Measurements from ENCODE around the gene CADPS2.
"Not testable (repeated sequence)": the region's sequence is repeated elsewhere in the genome, so short reads cannot be mapped to it uniquely, and the experiment has no call there.

The CADPS2 gene

DNA sequence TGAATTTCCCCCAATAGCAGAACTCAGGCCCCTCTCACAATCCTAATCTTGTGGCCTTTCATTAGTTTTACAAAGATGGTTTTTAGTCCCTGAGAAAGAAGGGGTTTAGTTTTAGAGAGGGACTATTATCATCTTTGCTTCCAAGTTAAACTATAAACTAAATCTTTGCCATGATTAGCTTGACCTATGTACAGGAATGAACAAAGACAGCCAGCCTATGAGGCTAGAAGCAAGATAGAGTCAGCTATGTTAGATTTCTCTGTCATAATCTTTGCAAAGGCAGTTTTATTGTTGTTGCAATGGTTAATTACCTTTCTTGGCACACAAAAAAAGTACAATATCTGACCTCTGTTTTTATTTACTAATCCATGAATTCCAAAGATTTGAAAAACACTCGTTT lies 206.4 kb downstream of the CADPS2 start:
- no peak overlapping the region for H3K4me3 ChIP-seq (ENCODE audit: low read depth in 1 of 2, low read length in 1 of 2)

DNA sequence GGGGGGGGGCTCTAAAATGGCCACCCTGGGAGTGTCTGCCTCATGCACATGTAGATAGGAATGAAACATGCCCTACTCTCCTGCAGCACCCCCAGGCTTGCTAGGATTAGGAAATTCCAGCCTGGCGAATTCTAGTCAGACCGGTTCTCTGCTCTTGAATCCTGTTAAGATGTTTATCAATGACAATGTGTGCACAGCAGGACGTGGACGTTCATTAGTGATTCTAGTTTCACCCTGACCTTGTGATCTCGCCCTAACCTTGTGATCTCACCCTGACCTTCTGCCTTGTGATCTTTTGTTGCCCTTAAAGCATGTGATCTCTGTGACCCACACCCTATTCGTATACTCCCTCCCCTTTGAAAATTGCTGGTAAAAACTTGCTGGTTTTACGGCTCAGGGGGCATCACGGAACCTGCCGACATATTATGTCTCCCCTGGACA lies 207.0 kb downstream of the CADPS2 start:
- not testable (repeated sequence) for H3K27me3 ChIP-seq; H3K4me3 ChIP-seq (ENCODE audit: low read depth in 1 of 2, low read length in 1 of 2); H3K27ac ChIP-seq

More for the DNA sequence above, 206.4 kb downstream of the CADPS2 start:
- no peaks in the 10 kb centered on the region for H3K4me1 ChIP-seq (ENCODE audit: control insufficient read depth in 1 of 2, insufficient read depth in 1 of 2, low read depth in 1 of 2, low read length in 1 of 2)
- TF ChIP-seq, protein P1, sequence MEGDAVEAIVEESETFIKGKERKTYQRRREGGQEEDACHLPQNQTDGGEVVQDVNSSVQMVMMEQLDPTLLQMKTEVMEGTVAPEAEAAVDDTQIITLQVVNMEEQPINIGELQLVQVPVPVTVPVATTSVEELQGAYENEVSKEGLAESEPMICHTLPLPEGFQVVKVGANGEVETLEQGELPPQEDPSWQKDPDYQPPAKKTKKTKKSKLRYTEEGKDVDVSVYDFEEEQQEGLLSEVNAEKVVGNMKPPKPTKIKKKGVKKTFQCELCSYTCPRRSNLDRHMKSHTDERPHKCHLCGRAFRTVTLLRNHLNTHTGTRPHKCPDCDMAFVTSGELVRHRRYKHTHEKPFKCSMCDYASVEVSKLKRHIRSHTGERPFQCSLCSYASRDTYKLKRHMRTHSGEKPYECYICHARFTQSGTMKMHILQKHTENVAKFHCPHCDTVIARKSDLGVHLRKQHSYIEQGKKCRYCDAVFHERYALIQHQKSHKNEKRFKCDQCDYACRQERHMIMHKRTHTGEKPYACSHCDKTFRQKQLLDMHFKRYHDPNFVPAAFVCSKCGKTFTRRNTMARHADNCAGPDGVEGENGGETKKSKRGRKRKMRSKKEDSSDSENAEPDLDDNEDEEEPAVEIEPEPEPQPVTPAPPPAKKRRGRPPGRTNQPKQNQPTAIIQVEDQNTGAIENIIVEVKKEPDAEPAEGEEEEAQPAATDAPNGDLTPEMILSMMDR (IDR thresholded peaks at IDR 0.05), result no peak
- no peaks in the 10 kb centered on the region for H3K27me3 ChIP-seq
- H3K36me3 ChIP-seq, result no peaks in the 10 kb centered on the region
- no peak overlapping the region for H3K27ac ChIP-seq
- H3K9me3 ChIP-seq, result no peaks in the 10 kb centered on the region

DNA sequence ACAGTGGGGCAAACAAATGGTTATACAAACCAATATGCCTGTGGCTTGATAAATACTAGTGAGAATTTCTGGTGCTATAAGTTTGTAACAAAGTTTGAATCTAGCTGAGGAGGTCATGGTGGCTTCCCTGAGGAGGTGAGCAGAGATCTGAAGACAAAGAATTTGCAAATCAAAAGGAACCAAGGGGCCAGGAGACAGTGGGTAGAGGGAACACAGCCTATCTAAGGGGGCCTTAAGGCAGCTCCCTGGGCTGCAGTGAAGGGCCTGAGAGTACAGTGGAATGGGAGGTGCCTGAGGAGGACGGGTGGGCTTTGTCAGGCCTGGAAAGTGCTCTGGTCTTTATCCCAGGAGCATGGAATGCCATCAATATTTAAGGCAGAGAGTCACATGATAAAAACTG lies 209.1 kb downstream of the CADPS2 start:
- Histone ChIP-seq H3K9me3 (no peaks in the 10 kb centered on the region), H3K27ac (no peak overlapping the region), H3K4me1 (ENCODE audit: control insufficient read depth in 1 of 2, insufficient read depth in 1 of 2, low read depth in 1 of 2, low read length in 1 of 2) (no peaks in the 10 kb centered on the region), H3K4me3 (ENCODE audit: low read depth in 1 of 2, low read length in 1 of 2) (no peak overlapping the region), H3K27me3 (no peaks in the 10 kb centered on the region), H3K36me3 (no peaks in the 10 kb centered on the region)
- TF ChIP-seq, protein P1 (IDR thresholded peaks at IDR 0.05), result no peak

More for the DNA sequence above, 207.0 kb downstream of the CADPS2 start:
- H3K9me3 ChIP-seq; H3K4me1 ChIP-seq (ENCODE audit: control insufficient read depth in 1 of 2, insufficient read depth in 1 of 2, low read depth in 1 of 2, low read length in 1 of 2); H3K36me3 ChIP-seq: not testable (repeated sequence)

DNA sequence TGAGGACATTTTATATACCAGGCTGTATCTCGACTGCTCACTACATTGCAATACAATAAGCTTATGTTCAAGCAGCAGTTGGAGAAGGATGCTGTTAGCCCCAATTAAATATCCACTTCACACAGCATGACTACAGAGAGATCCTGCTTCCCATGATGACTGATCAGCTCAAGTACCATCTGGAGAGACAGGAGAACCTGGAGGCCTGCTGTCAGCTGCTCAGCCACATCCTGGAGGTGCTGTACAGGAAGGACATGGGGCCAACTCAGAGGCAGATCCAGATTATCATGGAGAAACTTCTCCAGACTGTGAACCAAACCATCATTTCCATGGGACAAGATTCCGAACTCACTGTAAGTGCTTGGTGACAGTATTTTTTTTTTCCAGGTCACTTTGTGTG lies 209.8 kb downstream of the CADPS2 start:
- Histone ChIP-seq H3K4me1 (ENCODE audit: control insufficient read depth in 1 of 2, insufficient read depth in 1 of 2, low read depth in 1 of 2, low read length in 1 of 2) (no peaks in the 10 kb centered on the region), H3K27me3 (no peaks in the 10 kb centered on the region), H3K9me3 (no peaks in the 10 kb centered on the region), H3K27ac (no peak overlapping the region), H3K36me3 (no peaks in the 10 kb centered on the region), H3K4me3 (ENCODE audit: low read depth in 1 of 2, low read length in 1 of 2) (no peak overlapping the region)
- TF ChIP-seq, protein P1 (IDR thresholded peaks at IDR 0.05), result no peak

DNA sequence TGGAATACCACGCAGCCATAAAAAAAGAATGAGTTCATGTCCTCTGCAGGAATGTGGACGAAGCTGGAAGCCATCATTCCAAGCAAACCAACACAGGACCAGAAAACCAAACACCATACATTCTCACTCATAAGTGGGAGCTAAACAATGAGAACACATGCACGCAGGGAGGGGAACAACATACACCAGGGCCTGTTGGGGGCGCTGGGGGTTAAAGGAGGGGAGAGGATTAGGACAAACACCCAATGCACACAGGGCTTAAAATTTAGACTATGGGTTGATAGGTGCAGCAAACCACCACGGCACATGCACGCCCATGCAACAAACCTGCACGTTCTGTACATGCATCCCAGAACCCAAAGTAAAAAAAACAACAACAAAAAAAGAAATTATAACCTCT lies 210.6 kb downstream of the CADPS2 start:
- Histone ChIP-seq H3K9me3 (no peaks in the 10 kb centered on the region), H3K36me3 (no peaks in the 10 kb centered on the region), H3K27me3 (no peaks in the 10 kb centered on the region), H3K4me1 (ENCODE audit: control insufficient read depth in 1 of 2, insufficient read depth in 1 of 2, low read depth in 1 of 2, low read length in 1 of 2) (no peaks in the 10 kb centered on the region), H3K4me3 (ENCODE audit: low read depth in 1 of 2, low read length in 1 of 2) (no peak overlapping the region), H3K27ac (no peak overlapping the region)
- TF ChIP-seq, protein P1 (IDR thresholded peaks at IDR 0.05), result no peak

DNA sequence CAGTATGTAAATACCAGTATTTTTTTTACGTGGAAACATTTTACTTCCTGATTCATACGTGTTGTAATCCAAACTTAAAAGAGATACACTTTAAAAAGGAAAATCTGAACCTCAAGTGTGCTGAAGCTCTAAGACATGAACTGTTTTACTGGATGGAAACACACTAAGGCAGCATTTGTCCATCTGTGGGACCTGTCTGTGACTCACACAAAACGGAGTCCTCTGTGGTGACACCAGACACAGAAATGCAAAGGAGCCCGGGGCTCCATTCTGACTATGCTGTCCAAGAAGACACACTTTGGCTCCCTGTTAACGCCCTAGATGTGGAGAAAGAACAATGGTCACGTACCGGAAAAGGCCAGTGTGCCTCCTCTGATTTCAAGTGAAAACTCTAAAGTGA lies 211.2 kb downstream of the CADPS2 start:
- H3K27ac ChIP-seq, result no peak overlapping the region
- no peak overlapping the region for H3K4me3 ChIP-seq (ENCODE audit: low read depth in 1 of 2, low read length in 1 of 2)
- H3K36me3 ChIP-seq, result no peaks in the 10 kb centered on the region
- no peaks in the 10 kb centered on the region for H3K4me1 ChIP-seq (ENCODE audit: control insufficient read depth in 1 of 2, insufficient read depth in 1 of 2, low read depth in 1 of 2, low read length in 1 of 2)
- H3K9me3 ChIP-seq, result no peaks in the 10 kb centered on the region
- no peaks in the 10 kb centered on the region for H3K27me3 ChIP-seq
- TF ChIP-seq, protein P1 (IDR thresholded peaks at IDR 0.05), result no peak
